ENCODE measurements around the gene STX18. TPM values are rescaled to one million over a fixed set of nuclear protein-coding genes. Genes with fewer than 3 reads are reported as not detected.
"Not testable (repeated sequence)": the region's sequence is repeated elsewhere in the genome, so short reads cannot be mapped to it uniquely, and the experiment has no call there.

STX18 gene
- total RNA-seq, 1 donor from 2014 or later: 41.7 TPM

DNA sequence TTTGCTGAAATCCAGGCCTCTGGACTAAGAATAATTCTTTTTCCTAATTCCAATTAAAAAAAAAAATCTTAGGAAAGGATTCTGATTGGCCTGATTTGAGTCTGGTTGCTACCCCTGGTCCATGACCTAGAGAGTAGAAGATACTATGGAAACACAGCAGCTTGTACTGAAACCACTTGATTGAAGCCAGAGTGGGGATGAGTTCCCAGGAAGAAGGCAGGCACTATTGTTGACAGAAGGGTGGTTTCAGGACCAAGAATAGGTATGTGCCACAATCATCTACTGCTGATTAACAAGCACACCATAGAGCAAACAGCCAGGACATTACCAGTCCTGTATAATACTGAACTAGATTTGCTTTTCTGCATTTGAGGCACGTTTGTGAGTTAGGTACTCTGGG, 29.6 kb downstream of the STX18 start:
- Mint-ChIP-seq H3K27ac (no peak overlapping the region), H3K27me3 (ENCODE audit: low read depth) (no peaks in the 10 kb centered on the region), H3K36me3 (no peaks in the 10 kb centered on the region), H3K4me1 (peaks cover 43% of the 10 kb centered on the region), H3K4me3 (no peak overlapping the region), H3K9me3 (no peaks in the 10 kb centered on the region)
- TF ChIP-seq, protein P1, sequence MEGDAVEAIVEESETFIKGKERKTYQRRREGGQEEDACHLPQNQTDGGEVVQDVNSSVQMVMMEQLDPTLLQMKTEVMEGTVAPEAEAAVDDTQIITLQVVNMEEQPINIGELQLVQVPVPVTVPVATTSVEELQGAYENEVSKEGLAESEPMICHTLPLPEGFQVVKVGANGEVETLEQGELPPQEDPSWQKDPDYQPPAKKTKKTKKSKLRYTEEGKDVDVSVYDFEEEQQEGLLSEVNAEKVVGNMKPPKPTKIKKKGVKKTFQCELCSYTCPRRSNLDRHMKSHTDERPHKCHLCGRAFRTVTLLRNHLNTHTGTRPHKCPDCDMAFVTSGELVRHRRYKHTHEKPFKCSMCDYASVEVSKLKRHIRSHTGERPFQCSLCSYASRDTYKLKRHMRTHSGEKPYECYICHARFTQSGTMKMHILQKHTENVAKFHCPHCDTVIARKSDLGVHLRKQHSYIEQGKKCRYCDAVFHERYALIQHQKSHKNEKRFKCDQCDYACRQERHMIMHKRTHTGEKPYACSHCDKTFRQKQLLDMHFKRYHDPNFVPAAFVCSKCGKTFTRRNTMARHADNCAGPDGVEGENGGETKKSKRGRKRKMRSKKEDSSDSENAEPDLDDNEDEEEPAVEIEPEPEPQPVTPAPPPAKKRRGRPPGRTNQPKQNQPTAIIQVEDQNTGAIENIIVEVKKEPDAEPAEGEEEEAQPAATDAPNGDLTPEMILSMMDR (IDR thresholded peaks at IDR 0.05; ENCODE audit: unreplicated experiment): no peak
- no peak for DNase-seq (ENCODE audit: low spot score in 2 of 2, unreplicated experiment in 2 of 2)

DNA sequence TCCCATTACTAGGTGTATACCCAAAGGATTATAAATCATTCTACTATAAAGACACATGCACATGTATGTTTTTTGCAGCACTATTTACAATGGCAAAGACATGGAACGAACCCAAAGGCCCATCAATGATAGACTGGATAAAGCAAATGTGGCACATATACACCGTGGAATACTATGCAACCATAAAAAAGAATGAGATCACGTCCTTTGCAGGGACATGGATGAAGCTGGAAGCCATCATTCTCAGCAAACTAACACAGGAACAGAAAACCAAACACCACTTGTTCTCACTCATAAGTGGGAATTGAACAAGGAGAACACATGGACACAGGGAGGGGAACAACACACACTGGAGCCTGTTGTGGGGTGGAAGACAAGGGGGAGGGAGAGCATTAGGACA, 31.2 kb downstream of the STX18 start:
- H3K36me3 Mint-ChIP-seq; H3K27ac Mint-ChIP-seq; H3K9me3 Mint-ChIP-seq; DNase-seq (ENCODE audit: low spot score in 2 of 2, unreplicated experiment in 2 of 2); H3K27me3 Mint-ChIP-seq (ENCODE audit: low read depth); H3K4me3 Mint-ChIP-seq: not testable (repeated sequence)
- H3K4me1 Mint-ChIP-seq: peaks cover 34% of the 10 kb centered on the region

DNA sequence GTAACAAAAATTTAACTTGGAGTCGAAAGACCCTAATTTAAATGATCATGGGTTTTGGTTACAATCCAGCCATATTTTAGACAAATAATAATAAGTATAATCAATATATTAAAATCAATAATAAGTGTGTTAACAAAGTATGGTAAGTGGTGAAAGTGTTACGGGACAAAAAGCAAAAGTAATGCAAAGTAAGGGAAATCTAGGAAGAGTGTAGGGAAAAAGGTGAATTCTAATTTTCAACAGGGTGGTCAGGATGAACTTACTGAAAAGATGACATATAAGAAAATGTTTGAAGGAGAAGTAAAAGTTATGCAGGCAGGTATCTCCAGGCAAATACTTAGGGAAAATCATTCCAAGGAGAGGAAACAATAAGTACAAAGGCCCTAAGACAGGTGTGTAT, 32.3 kb downstream of the STX18 start:
- no peaks in the 10 kb centered on the region for H3K27me3 Mint-ChIP-seq (ENCODE audit: low read depth)
- H3K4me1 Mint-ChIP-seq: peaks cover 27% of the 10 kb centered on the region
- no peaks in the 10 kb centered on the region for H3K9me3 Mint-ChIP-seq
- DNase-seq (ENCODE audit: low spot score in 2 of 2, unreplicated experiment in 2 of 2): no peak
- TF ChIP-seq, protein P1 (IDR thresholded peaks at IDR 0.05; ENCODE audit: unreplicated experiment): no peak
- no peak overlapping the region for H3K4me3 Mint-ChIP-seq
- H3K36me3 Mint-ChIP-seq: peaks cover 4% of the 10 kb centered on the region
- no peak overlapping the region for H3K27ac Mint-ChIP-seq

DNA sequence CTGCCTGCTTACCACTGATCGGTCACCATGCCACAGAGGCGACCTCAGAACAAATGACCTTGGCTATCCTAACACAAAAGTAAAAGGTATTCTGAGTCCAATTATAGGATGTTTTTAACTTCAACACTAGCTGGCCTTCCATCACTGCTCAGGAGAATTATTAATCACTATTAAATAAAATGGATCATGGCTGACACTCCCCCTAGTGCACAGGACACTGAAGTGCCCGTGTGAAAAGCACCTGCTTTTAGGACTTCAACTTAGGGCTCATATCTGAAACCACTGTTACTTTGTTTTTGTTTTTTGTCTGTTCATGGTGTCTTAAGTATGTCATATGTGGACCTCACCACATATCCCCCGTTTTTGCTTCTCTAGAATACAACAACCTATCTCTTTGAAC, 33.9 kb downstream of the STX18 start:
- H3K36me3 Mint-ChIP-seq: peaks cover 4% of the 10 kb centered on the region
- no peak overlapping the region for H3K4me3 Mint-ChIP-seq
- H3K9me3 Mint-ChIP-seq: no peaks in the 10 kb centered on the region
- peak overlapping the region; percentile 14 for H3K27ac Mint-ChIP-seq
- peaks cover 24% of the 10 kb centered on the region for H3K4me1 Mint-ChIP-seq
- DNase-seq (ENCODE audit: low spot score in 2 of 2, unreplicated experiment in 2 of 2): no peak
- H3K27me3 Mint-ChIP-seq (ENCODE audit: low read depth): no peaks in the 10 kb centered on the region
- TF ChIP-seq, protein P1 (IDR thresholded peaks at IDR 0.05; ENCODE audit: unreplicated experiment): peak; percentile 45

DNA sequence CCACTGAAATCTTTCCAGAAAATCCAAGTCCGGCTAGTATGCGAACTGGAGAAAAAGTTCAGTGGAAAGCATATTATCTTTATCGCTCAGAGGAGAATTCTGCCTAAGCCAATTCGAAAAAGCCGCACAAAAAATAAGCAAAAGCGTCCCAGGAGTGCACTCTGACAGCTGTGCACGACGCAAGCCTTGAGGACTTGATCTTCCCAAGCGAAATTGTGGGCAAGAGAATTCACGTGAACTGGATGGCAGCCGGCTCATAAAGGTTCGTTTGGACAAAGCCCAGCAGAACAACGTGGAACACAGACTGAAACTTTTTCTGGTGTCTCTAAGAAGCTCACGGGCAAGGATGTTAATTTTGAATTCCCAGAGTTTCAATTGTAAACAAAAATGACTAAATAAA, 34.4 kb downstream of the STX18 start:
- peaks cover 29% of the 10 kb centered on the region for H3K4me1 Mint-ChIP-seq
- no peak overlapping the region for H3K4me3 Mint-ChIP-seq
- TF ChIP-seq, protein P1 (IDR thresholded peaks at IDR 0.05; ENCODE audit: unreplicated experiment): no peak
- no peaks in the 10 kb centered on the region for H3K27me3 Mint-ChIP-seq (ENCODE audit: low read depth)
- peaks cover 4% of the 10 kb centered on the region for H3K36me3 Mint-ChIP-seq
- H3K9me3 Mint-ChIP-seq: no peaks in the 10 kb centered on the region
- no peak for DNase-seq (ENCODE audit: low spot score in 2 of 2, unreplicated experiment in 2 of 2)
- H3K27ac Mint-ChIP-seq: no peak overlapping the region

DNA sequence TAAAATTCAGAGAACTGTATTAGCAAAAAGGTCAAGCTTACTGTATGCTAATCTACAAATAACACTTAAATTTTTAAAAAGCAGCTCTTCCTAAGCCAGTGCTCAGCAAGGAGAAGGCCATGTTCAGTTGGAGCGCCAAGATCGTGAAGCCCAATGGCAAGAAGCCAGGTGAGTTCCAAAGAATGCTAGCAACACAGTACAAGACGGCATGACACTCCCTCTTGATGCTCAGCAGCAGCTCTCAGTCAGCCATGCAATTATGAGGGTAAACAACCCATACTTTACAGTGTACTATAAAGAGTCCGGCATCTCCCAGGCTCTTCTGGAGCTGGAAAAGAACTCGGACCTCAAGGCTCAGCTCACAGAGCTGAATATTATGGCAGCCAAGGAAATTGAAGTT, 34.9 kb downstream of the STX18 start:
- DNase-seq (ENCODE audit: low spot score in 2 of 2, unreplicated experiment in 2 of 2): no peak
- Mint-ChIP-seq H3K4me3 (no peak overlapping the region), H3K36me3 (peaks cover 4% of the 10 kb centered on the region), H3K27ac (no peak overlapping the region), H3K27me3 (ENCODE audit: low read depth) (no peaks in the 10 kb centered on the region), H3K4me1 (peaks cover 27% of the 10 kb centered on the region), H3K9me3 (no peaks in the 10 kb centered on the region)
- TF ChIP-seq, protein P1 (IDR thresholded peaks at IDR 0.05; ENCODE audit: unreplicated experiment): no peak

DNA sequence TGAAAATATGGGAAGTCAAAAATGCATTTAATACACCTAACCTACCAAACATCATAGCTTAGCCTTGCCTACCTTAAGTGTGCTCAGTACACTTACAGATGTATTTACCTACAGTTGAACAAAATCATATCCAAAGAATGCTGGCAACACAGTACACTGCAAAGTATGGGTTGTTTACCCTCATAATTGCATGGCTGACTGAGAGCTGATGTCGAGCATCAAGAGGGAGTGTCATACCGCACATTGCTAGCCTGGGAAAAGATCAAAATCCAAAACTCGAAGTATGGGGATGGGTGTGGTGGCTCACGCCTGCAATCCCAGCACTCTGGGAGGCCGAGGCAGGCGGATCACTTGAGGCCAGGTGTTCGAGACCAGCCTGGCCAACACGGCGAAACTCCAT, 36.6 kb downstream of the STX18 start:
- not testable (repeated sequence) for H3K27ac Mint-ChIP-seq; DNase-seq (ENCODE audit: low spot score in 2 of 2, unreplicated experiment in 2 of 2); H3K9me3 Mint-ChIP-seq; H3K4me3 Mint-ChIP-seq; H3K36me3 Mint-ChIP-seq; H3K27me3 Mint-ChIP-seq (ENCODE audit: low read depth)
- peaks cover 15% of the 10 kb centered on the region for H3K4me1 Mint-ChIP-seq

Data from mesothelial cell of epicardium (in vitro differentiated cells).